ENCODE results near the gene CARD16. TPM values are rescaled to one million over a fixed set of nuclear protein-coding genes. Genes with fewer than 3 reads are reported as not detected.

CARD16 gene
- total RNA-seq, 3 donors from 2014 or later: 25.4 to 53.0 (median 43.6) TPM

- Histone ChIP-seq H3K4me1 (ENCODE audit: low read depth) (no peaks in the 10 kb centered on the region), H3K36me3 (ENCODE audit: low read depth) (no peaks in the 10 kb centered on the region), H3K9me3 (no peaks in the 10 kb centered on the region), H3K4me3 (no peak overlapping the region)
- intact Hi-C loops (cut with DNase I, micrococcal nuclease): no loop called here
- ATAC-seq (no peak), DNase-seq (no peak)
- no peak for TF ChIP-seq CTCF (IDR thresholded peaks at IDR 0.05)
Measured at GRCh38 chr11:104992781-104993180, 52.4 kb downstream of the CARD16 start.

- ATAC-seq: no peak
- H3K4me3 ChIP-seq: no peak overlapping the region
- H3K4me1 ChIP-seq (ENCODE audit: low read depth): no peaks in the 10 kb centered on the region
- intact Hi-C loops (cut with DNase I, micrococcal nuclease): no loop called here
- no peaks in the 10 kb centered on the region for H3K36me3 ChIP-seq (ENCODE audit: low read depth)
- TF ChIP-seq CTCF (IDR thresholded peaks at IDR 0.05): no peak
- H3K9me3 ChIP-seq: no peaks in the 10 kb centered on the region
- no peak for DNase-seq
Measured at GRCh38 chr11:104991994-104992393, 53.1 kb downstream of the CARD16 start.

Other genes with a start within 250 kb of the CARD16 start
- under 1 TPM in 1 of 3 donors, not detected in 2; 0.63 TPM for gene CASP12, start 146.9 kb downstream of the CARD16 start, total RNA-seq
- 10 to 100 TPM; 23.4 to 27.5 (median 23.9) TPM for gene CASP4, start 76.8 kb downstream of the CARD16 start, total RNA-seq
- 10 to 100 TPM; 50.1 to 81.8 (median 80.5) TPM for gene CASP5, start 22.2 kb downstream of the CARD16 start, total RNA-seq
- gene CASP1, start 10.2 kb downstream of the CARD16 start, total RNA-seq: 100 to 1,000 TPM in 1 of 3 donors, 10 to 100 TPM in 2; 50.6 to 152 (median 75.1) TPM
- not detected for gene CARD18, start 94.4 kb upstream of the CARD16 start, total RNA-seq